Upper lobe of left lung (tissue), 4 donors: ENCODE measurements around the gene AKIRIN2.

Experiments used
- EP300 ChIP-seq, 4 donors: sonication (generic); formaldehyde crosslinking; IDR thresholded peaks; one replicate each; pipeline ENCODE4 v1.5.1; 2017; ENCODE audit warnings: antibody characterized with exemption in 4 of 4, control low read depth in 2 of 4
- POLR2A ChIP-seq, 4 donors: fragments of 450-650 bp; IDR thresholded peaks; one replicate each; pipeline ENCODE4 v1.5.1; 2016 to 2017; ENCODE audit warnings: antibody characterized with exemption in 4 of 4, mild to moderate bottlenecking in 2 of 4
- POLR2AphosphoS5 ChIP-seq, 2 donors: sonication (generic); formaldehyde crosslinking; IDR thresholded peaks; one replicate each; pipeline ENCODE4 v1.5.1; 2017; ENCODE audit warnings: antibody characterized with exemption in 2 of 2
- TF ChIP-seq, protein P1 (sequence below), 6 experiments: fragments of 450-650 bp in 4 of 6; fragments of 200-600 bp in 2 of 6; sonication (generic) in 2 of 6; IDR thresholded peaks; one replicate each; pipeline ENCODE4 v1.5.1; 2016 to 2019; ENCODE audit warnings: antibody characterized with exemption in 6 of 6

DNA sequence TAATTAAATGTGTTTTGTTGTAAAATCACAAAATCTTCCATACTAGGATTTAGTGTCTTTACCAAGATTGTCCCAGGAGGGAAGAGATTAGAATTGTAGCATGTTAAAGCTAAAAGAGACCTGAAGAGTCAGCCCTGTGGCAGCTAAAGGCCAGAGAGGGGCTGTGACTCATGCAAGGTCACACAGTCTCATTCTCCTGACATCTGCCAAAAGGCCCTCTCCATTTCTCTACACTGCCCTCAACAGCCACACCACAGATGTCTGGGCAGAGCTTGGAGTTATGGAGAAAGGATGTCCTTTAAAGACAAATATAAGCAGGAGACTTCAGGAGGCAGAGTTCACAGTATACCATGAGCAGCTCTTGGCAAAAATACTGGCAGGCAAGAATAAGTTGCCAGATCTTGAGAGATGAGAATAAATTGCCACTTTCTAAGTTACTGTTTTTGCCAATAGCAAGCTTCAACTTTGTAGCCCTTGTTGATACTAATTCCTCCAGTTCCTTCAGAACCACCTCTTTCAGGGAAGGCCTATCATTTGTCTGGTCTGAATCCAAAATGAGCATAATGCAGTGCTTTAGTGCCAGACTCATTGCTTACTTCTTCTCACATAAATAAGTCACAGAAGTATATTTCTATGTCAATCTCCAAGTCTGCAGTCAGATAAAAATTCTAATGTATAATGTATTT lies 41.7 kb downstream of the AKIRIN2 start:
- TF ChIP-seq, protein P1, sequence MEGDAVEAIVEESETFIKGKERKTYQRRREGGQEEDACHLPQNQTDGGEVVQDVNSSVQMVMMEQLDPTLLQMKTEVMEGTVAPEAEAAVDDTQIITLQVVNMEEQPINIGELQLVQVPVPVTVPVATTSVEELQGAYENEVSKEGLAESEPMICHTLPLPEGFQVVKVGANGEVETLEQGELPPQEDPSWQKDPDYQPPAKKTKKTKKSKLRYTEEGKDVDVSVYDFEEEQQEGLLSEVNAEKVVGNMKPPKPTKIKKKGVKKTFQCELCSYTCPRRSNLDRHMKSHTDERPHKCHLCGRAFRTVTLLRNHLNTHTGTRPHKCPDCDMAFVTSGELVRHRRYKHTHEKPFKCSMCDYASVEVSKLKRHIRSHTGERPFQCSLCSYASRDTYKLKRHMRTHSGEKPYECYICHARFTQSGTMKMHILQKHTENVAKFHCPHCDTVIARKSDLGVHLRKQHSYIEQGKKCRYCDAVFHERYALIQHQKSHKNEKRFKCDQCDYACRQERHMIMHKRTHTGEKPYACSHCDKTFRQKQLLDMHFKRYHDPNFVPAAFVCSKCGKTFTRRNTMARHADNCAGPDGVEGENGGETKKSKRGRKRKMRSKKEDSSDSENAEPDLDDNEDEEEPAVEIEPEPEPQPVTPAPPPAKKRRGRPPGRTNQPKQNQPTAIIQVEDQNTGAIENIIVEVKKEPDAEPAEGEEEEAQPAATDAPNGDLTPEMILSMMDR (IDR thresholded peaks at IDR 0.05): no peak
- TF ChIP-seq POLR2A (IDR thresholded peaks at IDR 0.05) (no peak), EP300 (IDR thresholded peaks at IDR 0.05) (no peak), POLR2AphosphoS5 (IDR thresholded peaks at IDR 0.05) (no peak)
